ENCODE measurements around the gene KIF21B.
"Not testable (repeated sequence)": the region's sequence is repeated elsewhere in the genome, so short reads cannot be mapped to it uniquely, and the experiment has no call there.

KIF21B gene

DNA sequence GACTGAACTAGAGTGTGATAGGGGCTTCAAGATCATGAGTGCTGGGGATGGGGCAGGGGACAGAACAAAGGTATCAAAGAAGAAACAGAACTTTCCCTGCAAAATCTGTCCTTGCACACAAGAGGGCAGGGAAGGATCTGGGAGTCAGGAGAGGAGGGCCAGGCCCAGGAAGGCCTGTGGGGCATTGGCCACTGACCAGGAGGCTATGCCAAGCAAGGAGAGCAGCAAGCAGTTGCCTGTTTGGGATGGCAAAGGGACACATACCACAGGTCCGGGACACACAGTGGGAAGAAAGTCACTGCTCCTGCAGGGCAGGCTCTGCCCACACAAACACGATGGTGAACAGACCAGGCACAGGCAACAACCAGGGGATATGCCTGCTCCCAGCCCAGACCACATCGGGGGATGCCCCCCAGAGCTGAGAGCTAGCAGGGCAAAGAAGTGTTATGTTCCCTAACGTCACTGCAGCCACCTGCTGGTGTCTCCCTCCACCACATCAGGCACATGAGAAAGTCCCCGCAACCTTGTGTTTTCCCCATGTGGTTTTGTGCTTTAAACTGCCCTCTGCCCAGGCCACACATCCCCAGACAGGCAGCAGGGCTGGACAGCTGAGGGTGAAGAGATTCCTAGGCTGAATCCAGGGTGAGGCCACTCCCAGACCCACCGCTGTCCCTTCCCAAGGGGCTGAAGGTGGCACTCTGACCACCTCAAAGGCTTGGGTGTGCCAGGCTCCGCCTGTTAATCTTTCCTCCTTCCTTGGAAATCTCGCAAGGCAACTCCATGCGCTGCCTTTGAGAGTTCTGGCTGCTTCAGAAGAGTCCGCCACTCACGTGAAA is 53.6 kb downstream of the KIF21B start:
- DNase-seq: no peak

DNA sequence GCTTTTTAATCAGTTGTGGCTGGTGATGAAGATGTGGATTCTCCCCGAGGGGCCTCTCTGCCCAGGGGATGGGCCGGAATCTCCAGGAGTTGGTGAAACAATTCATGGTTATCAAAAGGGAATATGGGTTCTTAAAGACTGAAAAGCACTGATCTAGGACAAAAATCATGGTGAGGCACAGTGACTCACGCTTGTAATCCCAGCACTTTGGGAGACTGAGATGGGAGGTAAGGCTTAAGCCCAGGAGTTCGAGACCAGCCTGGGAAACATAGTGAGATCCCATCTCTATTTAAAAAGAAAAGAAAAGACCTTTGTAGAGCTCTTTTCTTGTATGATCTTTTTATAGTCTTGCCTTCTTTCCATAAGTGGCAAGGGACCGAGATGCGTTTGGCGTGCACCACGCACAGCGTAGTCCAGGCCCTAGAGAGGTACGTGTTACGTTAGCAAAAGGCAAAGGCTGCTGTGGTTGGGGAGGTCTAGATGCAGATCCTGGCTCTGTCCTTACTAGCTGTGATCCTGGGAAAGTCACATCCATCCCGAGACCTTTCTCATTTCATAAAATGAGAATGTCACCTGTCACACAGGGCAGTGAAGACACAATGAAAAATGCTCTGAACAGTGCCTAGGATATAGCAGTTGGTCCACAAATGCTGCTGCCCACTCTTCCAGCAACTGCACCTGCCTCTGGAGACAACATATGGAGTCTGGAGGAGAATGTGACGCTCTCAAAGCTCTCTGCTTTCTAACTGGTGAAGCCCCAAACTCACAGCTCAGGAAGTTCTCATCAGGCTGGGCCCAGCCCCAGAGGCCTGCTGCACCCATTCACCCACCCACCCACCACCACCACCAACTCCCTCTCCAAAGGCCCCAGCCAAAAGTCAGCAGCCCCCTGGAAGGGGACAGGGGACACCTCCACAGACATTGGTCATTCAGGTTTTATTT is 54.8 kb downstream of the KIF21B start:
- peak; percentile 4 for DNase-seq

DNA sequence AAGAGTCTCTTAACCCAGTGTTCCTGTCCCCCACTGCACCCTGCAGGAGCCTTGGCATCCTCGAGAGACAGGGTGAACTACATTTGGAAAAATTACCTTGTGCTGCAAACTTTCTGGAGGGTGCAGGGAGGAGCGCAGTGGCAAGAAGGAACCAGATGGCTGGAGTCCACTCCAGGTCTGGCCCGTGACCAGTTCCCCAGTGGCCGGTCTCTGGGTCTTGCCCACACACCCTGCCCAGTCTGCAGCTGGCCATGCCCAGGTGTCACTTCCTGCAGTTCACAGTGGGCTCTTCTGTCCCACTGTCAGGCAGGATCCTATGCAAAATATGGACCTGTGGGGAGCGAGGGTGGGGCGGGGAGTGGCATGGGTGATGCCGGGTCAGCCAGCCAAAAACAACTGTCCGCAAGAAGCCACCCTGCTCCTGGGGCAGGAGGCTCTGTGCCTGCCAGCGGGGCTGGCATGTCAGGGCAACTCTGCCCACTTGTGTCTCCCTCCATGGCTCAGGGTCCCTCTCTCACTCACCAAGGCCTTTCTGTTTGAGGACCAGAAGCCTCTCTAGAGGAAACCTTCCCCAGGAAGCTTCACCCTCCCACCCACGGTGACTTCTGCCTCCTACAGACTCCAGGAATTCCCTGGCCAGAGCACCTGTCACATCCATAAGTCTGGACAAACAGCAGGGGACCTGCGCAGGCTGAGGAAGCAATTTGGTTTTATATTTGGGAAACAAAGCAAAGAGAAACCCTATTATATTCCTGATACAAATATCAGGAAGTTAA is 55.6 kb downstream of the KIF21B start:
- no peak for DNase-seq

DNA sequence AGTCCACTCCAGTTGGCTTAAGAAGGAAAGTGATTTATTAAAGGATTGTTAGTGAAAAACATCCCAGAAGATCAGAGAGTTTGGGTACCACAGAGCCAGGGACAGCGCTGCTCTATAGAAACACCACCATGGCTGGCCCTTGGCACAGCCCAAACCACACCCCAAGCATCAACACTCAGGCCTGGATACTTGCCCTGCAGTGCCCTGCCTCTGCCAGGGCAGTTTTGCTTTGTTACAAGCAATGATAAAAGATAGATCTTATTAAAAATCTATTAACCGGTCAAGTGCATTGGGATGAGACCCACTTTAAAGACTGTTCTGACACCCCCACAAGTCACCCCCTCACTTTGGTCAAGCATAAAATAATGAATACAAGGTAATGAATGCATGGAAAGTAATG is 56.6 kb downstream of the KIF21B start:
- DNase-seq: no peak

DNA sequence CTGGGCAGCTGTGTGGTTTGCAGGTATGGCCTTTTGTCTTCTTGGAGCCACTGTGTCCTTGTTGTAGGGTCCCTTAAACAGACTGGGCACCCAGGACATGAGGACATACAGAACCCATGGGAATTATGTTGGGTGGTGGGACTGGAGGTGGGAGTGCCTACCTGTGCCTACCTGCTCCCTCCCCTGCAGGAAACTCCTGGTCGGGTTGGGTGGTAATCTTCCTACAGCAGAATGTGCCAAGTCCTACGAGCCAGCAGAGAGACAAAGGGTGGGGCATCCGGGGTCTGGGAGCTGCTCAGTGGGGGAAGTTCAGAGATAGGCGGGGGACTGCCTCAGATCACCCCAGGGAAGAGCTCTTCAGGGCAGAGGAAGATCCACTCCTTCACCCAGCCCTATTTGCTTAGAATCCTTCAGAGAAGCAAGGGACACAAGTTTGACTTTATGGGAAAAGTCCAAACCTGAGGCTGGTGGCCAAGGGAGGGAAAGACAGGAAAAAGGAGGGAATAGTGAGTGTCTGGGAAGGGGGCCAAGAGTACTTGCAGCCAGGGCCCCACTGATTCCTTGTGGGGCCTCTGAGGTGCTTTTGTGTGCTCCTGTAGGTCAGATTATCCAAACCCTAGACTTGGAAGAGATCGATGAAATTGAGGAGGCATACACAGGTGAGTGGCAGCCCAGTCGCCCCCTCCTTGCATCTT is 58.3 kb downstream of the KIF21B start:
- DNase-seq: no peak

DNA sequence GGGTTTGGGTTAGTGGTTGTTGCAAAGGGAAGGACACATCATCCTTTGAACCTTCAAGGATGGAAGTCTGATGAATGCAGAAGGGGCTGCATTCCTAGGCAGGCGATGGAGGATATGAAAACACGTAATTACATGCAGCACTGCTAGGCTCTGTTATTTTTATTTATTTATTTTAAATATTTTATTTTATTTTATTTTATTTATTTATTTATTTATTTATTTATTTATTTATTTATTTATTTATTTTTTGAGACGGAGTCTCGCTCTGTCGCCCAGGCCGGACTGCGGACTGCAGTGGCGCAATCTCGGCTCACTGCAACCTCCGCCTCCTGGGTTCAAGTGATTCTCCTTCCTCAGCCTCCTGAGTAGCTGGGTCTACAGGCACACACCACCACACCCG is 59.6 kb downstream of the KIF21B start:
- DNase-seq: not testable (repeated sequence)

DNA sequence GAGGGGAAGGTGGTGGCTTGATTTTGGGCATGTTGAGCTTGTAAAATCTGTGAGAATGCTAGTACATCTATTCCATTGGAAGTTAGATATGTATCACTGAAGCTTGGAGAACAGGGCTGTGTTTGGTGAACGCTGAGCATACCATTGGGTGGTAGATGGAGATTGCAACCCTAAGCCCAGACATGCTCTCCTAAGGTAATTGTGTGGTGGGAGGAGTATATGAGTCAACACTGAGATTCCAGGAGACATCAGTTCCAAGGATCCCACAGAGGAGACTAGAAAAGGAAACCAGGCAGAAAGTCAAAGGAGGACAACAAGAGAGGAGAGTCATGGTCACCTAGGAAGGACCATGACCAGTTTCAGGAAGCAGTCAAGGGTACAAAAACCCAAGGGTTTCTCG is 60.4 kb downstream of the KIF21B start:
- DNase-seq: no peak

DNA sequence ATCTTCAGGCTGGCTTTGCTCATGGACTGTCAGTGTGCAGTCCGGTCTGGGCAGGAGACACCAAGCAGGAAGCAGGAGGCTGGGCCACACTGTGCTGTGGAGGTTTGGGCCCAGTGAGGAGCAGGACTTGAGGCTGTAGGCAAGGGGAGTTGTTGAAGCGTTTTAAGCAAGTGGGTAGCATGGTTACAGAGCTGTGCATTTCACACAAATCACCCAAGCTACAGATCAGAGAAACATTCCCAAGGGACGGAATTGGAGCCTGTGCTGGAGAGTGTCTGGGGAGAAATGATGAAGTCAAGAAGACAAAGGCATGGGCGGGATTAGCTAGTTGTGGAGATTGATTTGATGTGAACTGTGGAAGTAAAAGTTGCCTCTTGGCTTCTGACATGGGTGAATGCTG is 60.9 kb downstream of the KIF21B start:
- no peak for DNase-seq

DNA sequence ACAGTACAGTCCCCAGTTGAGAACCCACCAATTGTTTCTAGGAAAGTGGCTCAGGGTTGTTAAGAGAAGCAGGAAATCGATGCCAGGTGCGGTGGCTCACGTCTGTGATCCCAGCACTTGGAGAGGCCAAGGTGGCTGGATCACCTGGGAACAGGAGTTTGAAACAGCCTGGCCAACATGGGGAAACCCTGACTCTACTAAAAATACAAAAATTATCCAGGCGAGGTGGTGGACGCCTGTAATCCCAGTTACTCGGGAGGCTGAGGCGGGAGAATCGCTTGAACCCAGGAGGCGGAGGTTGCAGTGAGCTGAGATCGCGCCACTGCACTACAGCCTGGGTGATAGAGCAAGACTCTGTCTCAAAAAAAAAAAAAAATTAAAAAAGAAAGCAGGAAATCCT is 61.4 kb downstream of the KIF21B start:
- not testable (repeated sequence) for DNase-seq

DNA sequence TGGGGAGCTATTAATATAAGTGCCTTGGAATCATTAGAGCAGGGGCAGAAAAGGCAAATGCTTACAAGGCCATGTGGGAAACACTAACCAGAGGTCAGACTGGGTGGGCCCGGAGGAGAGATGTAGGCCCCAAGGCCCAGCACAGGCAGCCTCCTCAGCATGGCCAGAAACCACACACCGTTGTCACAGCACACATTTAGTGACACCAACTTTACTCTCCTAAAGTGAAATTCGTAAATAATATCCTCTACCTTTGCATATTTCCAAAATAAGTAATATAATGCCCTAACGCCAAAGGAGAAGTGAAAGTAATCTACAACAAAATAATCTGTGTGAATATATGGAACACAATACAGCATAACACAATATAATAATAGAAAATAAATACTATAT is 62.6 kb downstream of the KIF21B start:
- DNase-seq: no peak

DNA sequence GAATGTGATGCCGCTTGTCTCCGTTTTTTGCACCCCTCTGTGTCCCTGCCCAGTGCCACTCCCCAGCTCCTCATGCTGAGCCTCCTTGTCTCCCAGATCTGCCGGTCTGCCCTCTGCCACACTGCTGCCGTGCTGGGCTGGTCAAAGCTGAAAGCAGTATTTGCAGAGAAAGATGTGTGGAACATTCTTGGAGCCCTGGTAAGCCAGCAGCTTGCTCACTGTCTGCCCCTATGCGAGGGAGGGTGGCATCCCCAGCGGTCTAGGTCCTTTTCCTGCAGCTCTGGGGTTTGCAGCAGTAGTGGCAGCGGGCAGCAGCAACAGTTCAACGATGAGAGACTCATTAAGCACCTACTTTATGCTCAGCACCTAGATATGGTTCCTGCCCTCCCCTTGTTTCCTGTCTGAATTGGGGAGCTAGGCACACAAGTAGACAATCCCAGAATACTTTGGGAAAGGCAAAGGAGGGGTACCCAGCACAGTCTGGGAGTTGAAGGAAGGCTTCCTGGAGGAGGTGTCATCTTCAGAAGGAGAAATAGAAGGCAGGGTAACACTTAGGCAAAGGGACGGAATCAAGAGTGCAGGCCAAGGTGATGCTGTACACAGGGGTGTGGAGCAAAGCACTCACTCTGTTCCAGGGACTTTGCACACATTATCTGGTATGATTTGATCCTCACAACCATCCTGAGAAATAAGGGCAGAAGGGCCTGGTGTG is 63.1 kb downstream of the KIF21B start:
- no peak for DNase-seq

DNA sequence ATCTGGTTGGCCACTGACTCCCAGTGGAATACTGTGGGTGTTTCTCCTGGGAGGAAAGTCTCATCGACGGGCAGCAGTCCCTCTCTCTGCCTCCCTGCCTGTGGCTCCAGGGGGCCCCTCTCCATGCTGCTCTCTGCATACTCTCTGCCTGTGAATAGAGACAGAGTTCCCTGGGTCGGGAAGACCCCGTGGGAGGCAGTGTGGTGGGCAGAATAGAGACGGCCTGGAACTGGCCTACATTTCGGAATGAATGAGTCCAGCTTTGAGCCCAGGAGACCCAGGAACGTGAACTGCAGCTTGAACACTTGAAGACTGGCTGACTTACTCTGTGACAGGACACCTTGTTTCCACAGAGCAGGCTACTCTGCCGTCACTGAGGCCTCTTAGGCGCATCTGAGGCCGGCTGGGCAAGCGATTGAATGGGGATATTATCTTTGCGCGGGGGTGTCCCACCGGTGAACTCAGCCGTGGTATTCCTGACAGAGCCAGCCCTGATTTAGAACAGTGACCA is 64.0 kb downstream of the KIF21B start:
- DNase-seq: no peak

DNA sequence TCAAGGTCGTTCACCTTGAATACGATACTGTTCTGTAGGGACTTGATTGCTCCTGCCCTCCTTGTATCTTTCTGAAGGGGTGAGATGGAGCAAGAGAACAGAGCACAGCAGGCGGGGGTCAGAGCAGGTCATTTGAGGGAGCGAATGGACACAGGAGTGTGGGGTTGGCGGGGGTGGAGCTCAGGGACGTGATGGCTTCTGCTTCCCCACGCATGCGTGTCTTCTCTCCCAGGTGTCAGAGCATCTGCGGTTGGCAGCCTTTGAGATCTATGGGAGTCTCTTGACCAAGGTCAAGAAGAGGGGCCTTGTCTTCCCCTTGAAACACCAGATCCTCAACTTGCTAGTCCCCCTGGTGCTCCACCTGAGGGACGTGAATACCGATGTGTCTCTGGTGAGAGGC is 64.9 kb downstream of the KIF21B start:
- no peak for DNase-seq

DNA sequence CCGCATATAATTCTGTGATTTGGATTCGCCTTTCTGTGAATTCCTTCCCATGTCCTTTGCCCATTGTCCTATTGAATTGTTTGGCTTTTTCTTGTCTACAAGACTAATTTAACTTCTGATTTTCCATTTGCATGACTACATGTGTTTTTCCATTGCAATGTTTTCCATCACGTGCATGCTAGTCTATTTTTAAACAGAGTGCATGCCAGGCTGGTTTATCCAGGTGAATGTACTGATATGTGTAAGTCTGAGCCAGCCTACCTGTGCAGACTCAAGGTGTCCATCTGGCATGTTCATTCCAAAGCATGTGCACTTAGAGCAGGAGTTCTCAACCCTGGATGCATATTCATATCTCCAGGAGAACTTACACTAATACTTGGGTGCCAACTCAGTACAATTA is 69.1 kb downstream of the KIF21B start:
- no peak for DNase-seq

DNA sequence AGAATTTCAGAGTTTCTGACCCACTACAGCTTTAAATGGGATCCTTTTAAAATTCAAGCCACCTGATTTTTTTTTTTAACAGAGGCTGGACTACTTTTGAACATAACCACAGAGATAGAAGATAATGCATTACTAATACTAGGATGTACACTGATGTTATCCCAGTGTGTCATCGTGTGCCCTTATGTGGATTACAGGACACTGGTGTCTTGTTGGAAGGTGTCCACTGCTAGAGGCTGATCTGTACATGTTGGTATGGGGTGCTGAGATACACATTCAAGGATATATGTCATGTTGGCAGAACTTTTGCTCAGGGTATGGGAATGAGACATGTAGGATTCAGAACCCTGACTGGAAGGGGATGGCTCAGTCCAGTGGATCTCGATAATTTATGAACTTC is 72.5 kb downstream of the KIF21B start:
- DNase-seq: no peak

DNA sequence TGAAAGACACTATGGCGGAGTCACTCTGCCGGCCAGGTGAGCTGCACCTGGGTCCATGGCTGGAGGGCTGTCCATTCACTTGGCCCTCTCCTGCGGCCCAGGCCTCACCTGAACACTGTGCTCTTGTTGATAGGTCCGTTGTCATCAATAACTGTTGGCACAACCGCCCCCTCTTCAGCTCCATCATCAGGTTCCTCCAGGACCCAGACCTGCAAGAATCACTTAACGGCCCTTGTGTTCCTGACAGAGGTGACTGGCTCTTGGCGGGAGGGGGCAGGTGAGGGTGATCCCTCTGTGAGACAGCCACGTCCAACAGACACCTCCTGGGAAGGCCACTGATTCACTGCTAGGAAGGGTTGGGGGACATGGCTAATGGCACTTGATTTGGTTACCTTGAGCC is 73.9 kb downstream of the KIF21B start:
- DNase-seq: no peak

DNA sequence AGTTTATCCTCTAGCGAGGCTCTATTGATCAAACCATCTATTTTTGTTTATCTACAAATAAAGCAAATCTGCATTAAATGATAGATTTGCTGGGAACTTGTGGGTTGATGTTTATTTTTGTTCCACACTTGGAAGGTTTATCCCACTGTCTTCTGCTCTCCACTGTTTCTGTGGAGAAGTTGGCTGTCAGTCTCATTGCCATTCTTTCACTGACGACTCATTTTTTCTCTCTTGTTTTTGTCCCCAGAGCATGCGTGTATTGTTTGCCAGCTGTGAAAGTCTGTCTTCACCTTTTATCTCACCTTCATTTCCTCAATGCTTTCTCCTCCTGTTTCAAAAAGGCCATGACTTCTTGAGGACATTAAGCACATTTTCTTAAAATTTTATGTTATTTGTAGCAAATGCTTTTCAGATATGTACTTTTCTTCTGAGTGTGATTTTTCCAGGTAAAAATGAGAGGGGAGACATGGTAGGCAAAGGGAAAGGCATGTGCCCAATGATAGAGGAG is 76.4 kb downstream of the KIF21B start:
- DNase-seq: no peak

DNA sequence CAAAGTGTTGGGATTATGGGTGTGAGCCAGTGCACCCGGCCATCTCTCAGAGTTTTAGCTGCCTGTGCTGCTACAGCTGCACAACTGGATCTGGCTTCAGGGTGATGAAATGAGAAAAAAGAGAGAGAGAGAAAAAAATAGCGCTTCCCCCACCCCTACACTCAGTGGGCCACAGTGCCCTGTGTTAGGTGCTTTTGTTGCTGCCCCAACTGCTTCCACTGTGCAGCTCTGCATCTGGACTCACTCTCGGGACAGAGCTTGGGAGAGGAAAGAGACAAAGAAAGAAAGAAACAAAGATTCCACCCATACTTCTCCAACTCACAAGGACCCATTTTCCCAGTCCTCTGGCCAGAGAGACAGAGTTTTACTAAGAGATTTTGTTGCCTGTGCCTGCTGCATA is 78.4 kb downstream of the KIF21B start:
- no peak for DNase-seq

DNA sequence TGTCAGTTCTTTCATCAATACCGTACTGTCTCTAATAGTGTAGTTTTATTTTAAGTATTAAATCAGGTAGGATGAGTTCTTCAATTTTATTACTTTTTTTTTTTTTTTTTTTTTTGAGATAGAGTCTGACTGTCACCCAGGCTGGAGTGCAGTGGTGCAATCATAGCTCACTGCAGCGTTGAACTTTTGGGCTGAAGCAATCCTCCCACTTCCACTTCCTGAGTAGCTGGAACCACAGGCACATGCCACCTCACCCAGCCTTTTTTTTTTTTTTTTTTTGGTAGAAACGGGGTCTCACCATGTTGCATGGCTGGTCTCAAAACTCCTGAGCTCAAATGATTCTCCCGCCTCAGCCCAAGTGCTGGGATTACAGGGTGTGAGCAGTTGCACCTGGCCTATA is 84.6 kb downstream of the KIF21B start:
- no peak for DNase-seq

DNA sequence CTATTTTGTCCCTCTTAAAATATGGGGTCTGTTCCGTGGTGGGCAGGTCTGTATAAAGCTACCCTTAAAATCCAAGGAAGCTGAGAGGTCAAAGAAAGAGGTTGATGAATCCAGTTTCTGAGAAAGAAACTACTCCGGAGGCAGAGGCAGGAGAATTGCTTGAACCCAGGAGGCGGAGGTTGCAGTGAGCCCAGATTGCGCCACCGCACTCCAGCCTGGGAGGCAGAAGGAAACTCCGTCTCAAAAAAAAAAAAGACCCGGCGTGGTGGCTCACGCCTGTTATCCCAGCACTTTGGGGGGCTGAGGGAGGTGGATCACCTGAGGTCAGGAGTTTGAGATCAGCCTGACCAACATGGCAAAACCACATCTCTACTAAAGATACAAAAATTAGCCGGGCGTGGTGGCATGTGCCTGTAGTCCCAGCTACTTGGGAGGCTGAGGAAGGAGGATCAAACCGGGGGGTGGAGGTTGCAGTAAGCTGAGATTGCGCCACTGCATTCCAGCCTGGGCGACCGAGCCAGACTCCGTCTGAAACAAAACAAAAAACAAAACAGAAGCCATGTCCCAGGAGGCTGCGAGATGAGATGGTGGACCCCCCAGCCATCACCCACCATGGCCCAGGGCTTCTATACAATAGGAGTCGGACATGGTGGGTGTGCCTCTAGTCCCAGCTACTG is 88.1 kb downstream of the KIF21B start:
- not testable (repeated sequence) for DNase-seq

DNA sequence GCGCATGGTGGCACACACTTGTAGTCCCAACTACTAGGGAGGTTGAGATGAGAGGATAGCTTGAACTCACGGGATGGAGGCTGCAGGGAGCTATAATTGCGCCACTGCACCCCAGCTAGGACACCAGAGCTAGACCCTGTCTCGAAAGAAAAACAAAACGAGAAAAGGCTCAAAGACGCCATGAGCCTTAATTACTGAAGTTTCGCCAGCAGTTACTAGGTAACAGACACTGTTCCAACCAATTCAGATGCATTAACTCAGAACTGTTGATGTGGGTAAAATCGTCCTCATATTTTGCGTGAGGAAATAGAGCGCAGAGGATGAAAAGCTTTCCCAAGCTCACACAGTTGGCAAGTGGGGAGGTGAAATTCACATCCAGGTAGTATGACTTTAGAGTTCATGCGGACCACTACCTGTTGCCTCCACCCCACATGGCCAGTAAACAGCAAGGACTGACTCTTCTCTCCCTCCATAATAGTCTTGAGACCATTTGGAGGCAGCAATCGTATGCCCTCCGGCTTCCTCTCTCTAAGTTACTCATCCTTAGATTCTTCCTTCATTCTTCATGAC is 88.8 kb downstream of the KIF21B start:
- no peak for DNase-seq
